Esophagus squamous epithelium (tissue), 5 donors: Measurements from ENCODE around the gene APBB3. TPM values are rescaled to one million over a fixed set of nuclear protein-coding genes. Genes with fewer than 3 reads are reported as not detected.
A peak's percentile ranks its signal among the peaks of the same experiment; 100 is the strongest.

Experiments
- DNase-seq: peaks from one replicate; lab custom pipeline; 2025; lab: John Stamatoyannopoulos, UW
- H3K27ac ChIP-seq, 4 donors: fragments of 200-600 bp; sonication (generic); one replicate each; pipeline ENCODE4 v1.5.1; 2016 to 2019; ENCODE audit warnings: mild to moderate bottlenecking in 1 of 4
- H3K27me3 ChIP-seq, 4 donors: fragments of 200-600 bp; sonication (generic); 1 replicate in 3 of 4; 2 replicates in 1 of 4; pipeline versions ENCODE4 v1.5.1 to v1.6.0; 2017 to 2021; ENCODE audit warnings: antibody characterized with exemption in 1 of 4
- H3K36me3 ChIP-seq, 3 donors: fragments of 200-600 bp; sonication (generic); one replicate each; pipeline ENCODE4 v1.5.1; 2016 to 2019
- H3K4me1 ChIP-seq, 3 donors: fragments of 200-600 bp; sonication (generic); one replicate each; pipeline ENCODE4 v1.5.1; 2017 to 2019
- H3K4me3 ChIP-seq, 4 donors: fragments of 200-600 bp; sonication (generic); 1 replicate in 3 of 4; 2 replicates in 1 of 4; pipeline ENCODE4 v1.5.1; 2016 to 2019; ENCODE audit warnings: mild to moderate bottlenecking in 2 of 4, moderate library complexity in 1 of 4
- H3K9me3 ChIP-seq, 3 donors: fragments of 200-600 bp; sonication (generic); one replicate each; pipeline ENCODE4 v1.5.1; 2016 to 2019
- POLR2A ChIP-seq, 4 donors: fragments of 450-650 bp; IDR thresholded peaks; one replicate each; pipeline ENCODE4 v1.6.1; 2017; ENCODE audit warnings: antibody characterized with exemption in 4 of 4, mild to moderate bottlenecking in 4 of 4, moderate library complexity in 3 of 4
- WGBS, 2 donors: methylation state at CpG; one replicate each; pipeline ENCODE4 v1.1.5; 2018; 5-methylcytosine and 5-hydroxymethylcytosine counted together
- intact Hi-C: fragments of 100-400 bp; cut with DNase I; formaldehyde crosslinking; loops from one replicate; pipeline ENCODE4 v1.15.0; 2022
- total RNA-seq, 4 donors: library from RNA; depleted of rRNA; stranded (reverse); fragments of >200 nt; gene quantifications; one replicate each; pipeline ENCODE4 v1.1.0, GENCODE V29; 2016
- TF ChIP-seq, protein P1 (sequence below), 6 experiments: fragments of 450-650 bp in 4 of 6; fragments of 200-600 bp in 2 of 6; sonication (generic) in 2 of 6; IDR thresholded peaks; one replicate each; pipeline ENCODE4 v1.5.1; 2016 to 2019; ENCODE audit warnings: antibody characterized with exemption in 6 of 6, mild to moderate bottlenecking in 4 of 6, moderate library complexity in 4 of 6
- donor health status: DM: yes; HTN: yes; CAD: no.

APBB3 gene
- total RNA-seq, 4 donors from 2014 or later, result 3.4 to 10.5 (median 6.5) TPM

DNA sequence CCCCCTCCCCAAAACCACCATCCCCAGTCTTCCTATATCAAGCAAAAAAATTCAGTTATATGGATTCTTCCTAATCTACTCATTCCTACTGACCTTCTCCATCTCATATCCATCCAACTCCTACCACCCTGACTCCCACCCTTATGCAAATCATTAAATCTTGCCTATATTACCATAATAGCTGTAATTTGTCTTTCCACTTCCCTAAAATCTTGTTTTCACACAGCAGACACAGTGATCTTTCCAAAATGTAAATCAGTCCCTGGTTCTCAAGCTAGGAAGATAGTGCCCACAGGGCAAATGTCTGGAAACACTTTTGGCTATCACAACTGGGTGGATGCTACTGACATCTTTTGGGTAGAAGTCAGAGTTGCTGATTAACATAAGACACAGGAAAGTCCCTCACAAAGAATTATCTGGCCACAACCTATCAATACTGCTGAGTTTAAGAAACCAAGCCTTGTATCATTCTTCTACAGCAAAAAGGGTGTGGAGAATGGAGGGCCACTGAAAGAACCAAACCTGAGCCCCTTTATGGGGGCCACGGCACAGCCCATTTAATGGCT, 8.6 kb downstream of the APBB3 start:
- Histone ChIP-seq H3K27me3 (no peaks in the 10 kb centered on the region), H3K27ac (peak overlapping the region in 2 of 4 donors; percentile 4 to 96), H3K9me3 (no peaks in the 10 kb centered on the region), H3K36me3 (peaks cover 0 to 53% (median 14%) of the 10 kb centered on the region in 3 donors), H3K4me1 (peaks cover 11 to 47% (median 24%) of the 10 kb centered on the region in 3 donors), H3K4me3 (peak overlapping the region in 2 of 4 donors; percentile 74 to 82)
- intact Hi-C loops, result no loop called here
- TF ChIP-seq, protein P1, sequence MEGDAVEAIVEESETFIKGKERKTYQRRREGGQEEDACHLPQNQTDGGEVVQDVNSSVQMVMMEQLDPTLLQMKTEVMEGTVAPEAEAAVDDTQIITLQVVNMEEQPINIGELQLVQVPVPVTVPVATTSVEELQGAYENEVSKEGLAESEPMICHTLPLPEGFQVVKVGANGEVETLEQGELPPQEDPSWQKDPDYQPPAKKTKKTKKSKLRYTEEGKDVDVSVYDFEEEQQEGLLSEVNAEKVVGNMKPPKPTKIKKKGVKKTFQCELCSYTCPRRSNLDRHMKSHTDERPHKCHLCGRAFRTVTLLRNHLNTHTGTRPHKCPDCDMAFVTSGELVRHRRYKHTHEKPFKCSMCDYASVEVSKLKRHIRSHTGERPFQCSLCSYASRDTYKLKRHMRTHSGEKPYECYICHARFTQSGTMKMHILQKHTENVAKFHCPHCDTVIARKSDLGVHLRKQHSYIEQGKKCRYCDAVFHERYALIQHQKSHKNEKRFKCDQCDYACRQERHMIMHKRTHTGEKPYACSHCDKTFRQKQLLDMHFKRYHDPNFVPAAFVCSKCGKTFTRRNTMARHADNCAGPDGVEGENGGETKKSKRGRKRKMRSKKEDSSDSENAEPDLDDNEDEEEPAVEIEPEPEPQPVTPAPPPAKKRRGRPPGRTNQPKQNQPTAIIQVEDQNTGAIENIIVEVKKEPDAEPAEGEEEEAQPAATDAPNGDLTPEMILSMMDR (IDR thresholded peaks at IDR 0.05), result no peak
- no peak for TF ChIP-seq POLR2A (IDR thresholded peaks at IDR 0.05)
- 53 to 91% methylated on average over 1 of the region's 1 CpG for WGBS, 2 donors
- DNase-seq, result no peak

DNA sequence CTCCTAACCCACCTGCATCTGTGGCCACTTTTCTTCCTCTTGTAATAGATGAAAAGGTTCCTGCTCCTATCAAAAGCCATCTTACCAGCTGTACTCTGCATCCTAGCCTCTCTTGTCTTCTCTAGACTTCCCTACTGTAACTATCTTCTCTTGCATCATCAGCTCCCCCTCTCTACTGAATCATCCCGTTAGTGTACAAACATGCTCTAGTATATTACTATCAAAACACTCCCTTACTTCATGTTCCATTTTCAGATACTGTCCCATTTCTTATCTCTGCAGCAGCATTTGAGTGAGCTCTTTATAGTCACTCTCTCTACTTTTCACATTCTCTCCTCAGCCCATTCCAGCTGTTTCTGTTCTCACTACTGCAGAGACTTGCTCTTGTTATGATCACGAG, 9.9 kb downstream of the APBB3 start:
- DNase-seq, result no peak
- intact Hi-C loops, result no loop called here
- H3K27me3 ChIP-seq, result no peaks in the 10 kb centered on the region
- H3K27ac ChIP-seq, result peak overlapping the region in 1 of 4 donors; percentile 31
- no peak overlapping the region for H3K4me3 ChIP-seq
- peaks cover 11 to 56% (median 30%) of the 10 kb centered on the region in 3 donors for H3K4me1 ChIP-seq
- no peak for TF ChIP-seq POLR2A (IDR thresholded peaks at IDR 0.05)
- TF ChIP-seq, protein P1 (IDR thresholded peaks at IDR 0.05), result no peak
- H3K36me3 ChIP-seq, result peaks cover 0 to 53% (median 25%) of the 10 kb centered on the region in 3 donors
- H3K9me3 ChIP-seq, result no peaks in the 10 kb centered on the region
- 39 to 52% methylated on average over 2 of the region's 2 CpGs for WGBS, 2 donors

DNA sequence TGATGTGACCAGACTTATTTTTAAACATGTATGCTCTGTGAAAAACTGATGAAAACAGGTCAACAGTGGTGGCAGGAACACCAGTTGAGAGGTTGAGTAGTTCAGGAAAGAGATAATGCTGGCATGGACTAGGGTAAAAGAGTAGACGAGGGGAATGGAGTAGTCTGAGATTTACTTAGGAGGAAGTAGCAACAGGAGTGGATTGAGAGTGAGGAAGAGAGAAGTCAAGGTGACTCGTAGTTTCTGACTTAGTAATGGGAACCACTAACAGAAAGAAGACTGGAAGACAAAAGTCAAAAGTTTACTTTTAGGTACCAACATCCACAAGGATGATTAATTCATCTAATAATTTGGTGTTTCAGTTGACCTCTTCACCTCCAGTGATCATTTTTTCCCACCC, 10.7 kb downstream of the APBB3 start:
- no peak for DNase-seq
- TF ChIP-seq POLR2A (IDR thresholded peaks at IDR 0.05), result no peak
- TF ChIP-seq, protein P1 (IDR thresholded peaks at IDR 0.05), result no peak
- 44 to 57% methylated on average over 2 of the region's 2 CpGs for WGBS, 2 donors
- no peaks in the 10 kb centered on the region for H3K9me3 ChIP-seq
- peak overlapping the region; percentile 15 to 31 (median 25) for H3K27ac ChIP-seq
- intact Hi-C loops, result no loop called here
- H3K36me3 ChIP-seq, result peaks cover 0 to 57% (median 25%) of the 10 kb centered on the region in 3 donors
- peaks cover 16 to 64% (median 38%) of the 10 kb centered on the region in 3 donors for H3K4me1 ChIP-seq
- H3K27me3 ChIP-seq, result no peaks in the 10 kb centered on the region
- H3K4me3 ChIP-seq, result no peak overlapping the region

DNA sequence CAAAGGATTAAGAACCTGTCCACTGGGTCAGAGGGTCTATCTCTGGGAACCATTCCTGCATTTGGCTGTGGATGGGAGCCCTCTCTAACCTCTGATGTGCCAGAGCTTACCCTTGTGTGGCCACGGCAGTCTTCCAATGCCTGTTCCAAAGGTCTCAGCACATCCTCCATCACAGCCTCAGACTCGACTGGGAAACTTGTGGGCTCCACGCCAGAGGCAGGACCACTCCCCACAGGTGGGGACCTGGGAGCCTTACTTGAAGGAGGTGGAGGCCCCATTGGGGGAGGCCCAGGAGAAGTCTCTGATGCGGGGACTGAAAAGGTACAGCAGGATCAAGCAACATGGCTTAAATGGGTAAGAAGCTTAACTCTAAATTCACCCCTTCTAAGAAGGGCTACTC, 12.5 kb downstream of the APBB3 start:
- no peak for TF ChIP-seq POLR2A (IDR thresholded peaks at IDR 0.05)
- TF ChIP-seq, protein P1 (IDR thresholded peaks at IDR 0.05), result no peak
- H3K27me3 ChIP-seq, result no peaks in the 10 kb centered on the region
- peaks cover 0 to 54% (median 25%) of the 10 kb centered on the region in 3 donors for H3K36me3 ChIP-seq
- no peak overlapping the region for H3K4me3 ChIP-seq
- H3K4me1 ChIP-seq, result peaks cover 31 to 75% (median 47%) of the 10 kb centered on the region in 3 donors
- intact Hi-C loops, result no loop called here
- no peak overlapping the region for H3K27ac ChIP-seq
- WGBS, 2 donors, result 33 to 83% methylated on average over 1 to 3 of the region's 4 CpGs
- H3K9me3 ChIP-seq, result no peaks in the 10 kb centered on the region
- no peak for DNase-seq
